IMR-90 (cell line): ENCODE data around the gene PPP1R10. TPM values are rescaled to one million over a fixed set of nuclear protein-coding genes. Genes with fewer than 3 reads are reported as not detected.

ENCODE experiments used
- ATAC-seq: fragments of 200-7000 bp; cut with Tn5 transposase; 2 replicates; pipeline ENCODE4 v1.9.1; 2020; ENCODE audit warnings: low read depth, mild to moderate bottlenecking, moderate library complexity
- BruUV-seq: library from RNA; stranded (reverse); fragments of 400-500 nt; replicated peaks from 2 replicates; lab custom pipeline; 2021; lab: Mats Ljungman, UMichigan
- CTCF ChIA-PET: fragments of 300-600 bp; formaldehyde crosslinking; extraction: SDS; loops from one replicate; lab custom pipeline; 2021; ENCODE audit warnings: antibody characterized with exemption; lab: Yijun Ruan, JAX
- POLR2A ChIA-PET: fragments of 300-600 bp; sonication (Branson Sonifier 250); formaldehyde crosslinking; loops from one replicate; lab custom pipeline; 2022; ENCODE audit warnings: antibody characterized with exemption; ENCODE audit not compliant: unreplicated experiment; lab: Charles Lee
- DNase-seq: peaks from one replicate; pipeline ENCODE4 v3.0.0; 2013
- H2AFZ ChIP-seq: replicated peaks from 2 replicates; pipeline ENCODE3; 2013; ENCODE audit warnings: low read length, mild to moderate bottlenecking; ENCODE audit not compliant: poor library complexity
- H2AK5ac ChIP-seq: 2 replicates; pipeline ENCODE4 v1.6.1; 2013; ENCODE audit warnings: low read depth, low read length, inconsistent platforms
- H2AK9ac ChIP-seq: replicated peaks from 2 replicates; pipeline ENCODE3; 2013; ENCODE audit warnings: mild to moderate bottlenecking, low read depth, low read length, moderate library complexity; ENCODE audit not compliant: poor library complexity
- H2BK120ac ChIP-seq: 2 replicates; pipeline ENCODE4 v1.6.1; 2013; ENCODE audit warnings: low read depth, low read length, inconsistent platforms
- H2BK15ac ChIP-seq: 3 replicates; pipeline ENCODE4 v1.6.1; 2013; ENCODE audit warnings: low read depth, low read length, inconsistent platforms
- H2BK20ac ChIP-seq: 2 replicates; pipeline ENCODE4 v1.6.1; 2013; ENCODE audit warnings: low read depth, mild to moderate bottlenecking, inconsistent platforms, low read length, moderate library complexity
- H2BK5ac ChIP-seq: 2 replicates; pipeline ENCODE4 v1.6.1; 2013; ENCODE audit warnings: mild to moderate bottlenecking, low read depth, low read length, inconsistent platforms; ENCODE audit not compliant: poor library complexity, severe bottlenecking
- H3K14ac ChIP-seq: replicated peaks from 2 replicates; pipeline ENCODE4 v1.6.1; 2013; ENCODE audit warnings: low read depth, low read length, inconsistent platforms
- H3K18ac ChIP-seq: 2 replicates; pipeline ENCODE4 v1.6.1; 2013; ENCODE audit warnings: low read depth, low read length, control low read depth
- H3K23ac ChIP-seq: 2 replicates; pipeline ENCODE4 v1.6.1; 2013; ENCODE audit warnings: low read depth, low read length, inconsistent platforms
- H3K27ac ChIP-seq: 2 replicates; pipeline ENCODE4 v1.5.1; 2013; ENCODE audit warnings: mild to moderate bottlenecking, control low read depth, low read length; ENCODE audit not compliant: insufficient read depth
- H3K27me3 ChIP-seq: 2 replicates; pipeline ENCODE4 v1.6.1; 2013; ENCODE audit warnings: low read length; ENCODE audit not compliant: control insufficient read depth, insufficient read depth
- H3K36me3 ChIP-seq: 2 replicates; pipeline ENCODE4 v1.6.1; 2013; ENCODE audit warnings: low read length, mixed read lengths; ENCODE audit not compliant: control insufficient read depth, insufficient read depth
- H3K4ac ChIP-seq: 2 replicates; pipeline ENCODE4 v1.6.1; 2013; ENCODE audit warnings: low read depth, low read length, inconsistent platforms
- H3K4me1 ChIP-seq: 2 replicates; pipeline ENCODE4 v1.6.1; 2013; ENCODE audit warnings: low read length, mixed read lengths; ENCODE audit not compliant: control insufficient read depth, insufficient read depth
- H3K4me2 ChIP-seq: 2 replicates; pipeline ENCODE4 v1.6.1; 2013; ENCODE audit warnings: low read depth, mild to moderate bottlenecking, control low read depth, low read length, moderate library complexity
- H3K4me3 ChIP-seq: 2 replicates; pipeline ENCODE4 v1.5.1; 2013; ENCODE audit warnings: low read depth, mild to moderate bottlenecking, control low read depth, low read length, moderate library complexity; ENCODE audit not compliant: insufficient read depth
- H3K56ac ChIP-seq: 2 replicates; pipeline ENCODE4 v1.6.1; 2013; ENCODE audit warnings: low read length, inconsistent platforms; ENCODE audit not compliant: insufficient read depth; ENCODE audit errors: extremely low read depth
- H3K79me1 ChIP-seq, 2 experiments: 2 replicates each; pipeline ENCODE4 v1.6.1; 2013; ENCODE audit warnings: low read length in 2 of 2, inconsistent platforms in 1 of 2, low read depth in 1 of 2
- H3K9ac ChIP-seq: 2 replicates; pipeline ENCODE4 v1.6.1; 2013; ENCODE audit warnings: low read depth, low read length, control low read depth
- H3K9me1 ChIP-seq: 2 replicates; pipeline ENCODE4 v1.6.1; 2013; ENCODE audit warnings: low read length, inconsistent platforms; ENCODE audit not compliant: insufficient read depth
- H3K9me3 ChIP-seq: 2 replicates; pipeline ENCODE4 v1.6.1; 2013; ENCODE audit warnings: low read length; ENCODE audit not compliant: control insufficient read depth, insufficient read depth
- H4K20me1 ChIP-seq: 2 replicates; pipeline ENCODE4 v1.6.1; 2013; ENCODE audit warnings: low read length, inconsistent platforms; ENCODE audit not compliant: insufficient read depth
- H4K5ac ChIP-seq: 2 replicates; pipeline ENCODE4 v1.6.1; 2013; ENCODE audit warnings: mild to moderate bottlenecking, low read depth, low read length, control low read depth
- H4K8ac ChIP-seq, 2 experiments: 2 replicates each; pipeline ENCODE4 v1.6.1; 2013; ENCODE audit warnings: low read depth in 2 of 2, low read length in 2 of 2, control low read depth in 1 of 2, inconsistent platforms in 1 of 2
- H4K91ac ChIP-seq: 2 replicates; pipeline ENCODE4 v1.6.1; 2013; ENCODE audit warnings: low read depth, low read length, inconsistent platforms; ENCODE audit not compliant: insufficient read depth
- BHLHE40 ChIP-seq: fragments of 150-350 bp; IDR thresholded peaks from 2 replicates; pipeline ENCODE4 v1.6.1; 2016; ENCODE audit warnings: mild to moderate bottlenecking, low read depth, low read length
- CEBPB ChIP-seq: IDR thresholded peaks from 2 replicates; pipeline ENCODE4 v1.6.1; 2012; ENCODE audit warnings: low read depth, low read length, improper control_type of control experiment
- CHD1 ChIP-seq: IDR thresholded peaks from 2 replicates; pipeline ENCODE4 v1.6.1; 2012; ENCODE audit warnings: low read depth, low read length, improper control_type of control experiment
- CTCF ChIP-seq: conservative IDR thresholded peaks from 2 replicates; pipeline ENCODE4 v1.5.1; 2012; ENCODE audit warnings: mild to moderate bottlenecking, low read depth, low read length, improper control_type of control experiment
- ELK1 ChIP-seq: fragments of 150-350 bp; IDR thresholded peaks from 2 replicates; pipeline ENCODE4 v1.6.1; 2016; ENCODE audit warnings: low read depth, mild to moderate bottlenecking, low read length, moderate library complexity, borderline replicate concordance
- FOS ChIP-seq: fragments of 150-350 bp; IDR thresholded peaks from 2 replicates; pipeline ENCODE4 v1.6.1; 2016; ENCODE audit warnings: low read depth, low read length
- MAFK ChIP-seq: IDR thresholded peaks from 2 replicates; pipeline ENCODE4 v1.6.1; 2012; ENCODE audit warnings: low read depth, low read length, improper control_type of control experiment
- MAZ ChIP-seq: IDR thresholded peaks from 2 replicates; pipeline ENCODE4 v1.6.1; 2012; ENCODE audit warnings: low read depth, mild to moderate bottlenecking, low read length, improper control_type of control experiment, moderate library complexity, borderline replicate concordance
- MXI1 ChIP-seq: IDR thresholded peaks from 2 replicates; pipeline ENCODE4 v1.6.1; 2012; ENCODE audit warnings: low read depth, mild to moderate bottlenecking, low read length, moderate library complexity, borderline replicate concordance
- NFE2L2 ChIP-seq: fragments of 150-350 bp; IDR thresholded peaks from 2 replicates; pipeline ENCODE4 v1.6.1; 2016; ENCODE audit warnings: low read depth, mild to moderate bottlenecking, low read length
- POLR2A ChIP-seq: IDR thresholded peaks from 2 replicates; pipeline ENCODE4 v1.6.1; 2012; ENCODE audit warnings: mild to moderate bottlenecking, low read depth, low read length
- RAD21 ChIP-seq: IDR thresholded peaks from 2 replicates; pipeline ENCODE4 v1.6.1; 2012; ENCODE audit warnings: low read length, improper control_type of control experiment
- RCOR1 ChIP-seq: IDR thresholded peaks from 2 replicates; pipeline ENCODE4 v1.6.1; 2012; ENCODE audit warnings: mild to moderate bottlenecking, low read length, improper control_type of control experiment; ENCODE audit not compliant: insufficient replicate concordance
- RFX5 ChIP-seq: IDR thresholded peaks from 2 replicates; pipeline ENCODE4 v1.8.0; 2012; ENCODE audit warnings: low read depth, mild to moderate bottlenecking, low read length, moderate library complexity
- SMC3 ChIP-seq: fragments of 150-350 bp; IDR thresholded peaks from 2 replicates; pipeline ENCODE4 v1.6.1; 2016; ENCODE audit warnings: low read depth, mild to moderate bottlenecking, antibody characterized with exemption, low read length, moderate library complexity
- USF2 ChIP-seq: fragments of 150-350 bp; IDR thresholded peaks from 2 replicates; pipeline ENCODE4 v1.6.1; 2017; ENCODE audit warnings: mild to moderate bottlenecking, antibody characterized with exemption, low read length, low read depth
- WGBS, 2 experiments: methylation state at CpG; one replicate each; pipeline versions ENCODE4 v1.1.5 to v1.1.7; 2013; ENCODE audit warnings: missing lambda C conversion rate in 2 of 2; ENCODE audit not compliant: insufficient read length in 1 of 2; ENCODE audit errors: extremely low coverage in 2 of 2; 5-methylcytosine and 5-hydroxymethylcytosine counted together
- dilution Hi-C: fragments of 300-500 bp; cut with HindIII; formaldehyde crosslinking; loops from one replicate; pipeline ENCODE4 v1.14.3; 2018; ENCODE audit warnings: low sequenced_read_pairs; ENCODE audit not compliant: unreplicated experiment
- in situ Hi-C: fragments of 300-500 bp; cut with MboI; formaldehyde crosslinking; loops from 3 replicates; pipeline ENCODE4 v1.14.3; 2019; ENCODE audit warnings: low sequenced_read_pairs, inconsistent platforms, mixed read lengths
- intact Hi-C: fragments of 100-400 bp; cut with micrococcal nuclease; formaldehyde crosslinking; loops from 2 replicates; pipeline ENCODE4 v1.10.0; 2022
- polyA plus RNA-seq, 3 experiments: library from polyadenylated mRNA; depleted of rRNA; stranded (reverse); fragments of >200 nt; gene quantifications; 2 replicates each; pipeline ENCODE4 v1.2.3, GENCODE V29; 2012; ENCODE audit warnings: low replicate concordance in 1 of 3
- total RNA-seq: library from RNA; depleted of rRNA; stranded (reverse); fragments of >200 nt; gene quantifications from 2 replicates; pipeline ENCODE4 v1.2.3, GENCODE V29; 2012

The PPP1R10 gene
- total and polyA plus RNA-seq, 2 of the 4 experiments (the other 2 are of a cell fraction), result 18.8 to 21.2 TPM

- no peaks in the 10 kb centered on the region for H3K4me1 ChIP-seq
- no peaks in the 10 kb centered on the region for H3K27me3 ChIP-seq
- no peak overlapping the region for H3K4me3 ChIP-seq
- H3K9me3 ChIP-seq, result no peaks in the 10 kb centered on the region
- POLR2A ChIA-PET, result no interaction called here
- H2BK5ac ChIP-seq, result no peak overlapping the region
- H3K18ac ChIP-seq, result no peak overlapping the region
- in situ Hi-C loops (no loop called here), intact Hi-C loops (no loop called here), dilution Hi-C loops (no loop called here)
- H2BK15ac ChIP-seq, result no peak overlapping the region
- H4K8ac ChIP-seq, result no peak overlapping the region
- no peak overlapping the region for H2BK120ac ChIP-seq
- H4K91ac ChIP-seq, result no peak overlapping the region
- no peak overlapping the region for H3K56ac ChIP-seq
- no peak overlapping the region for H3K9ac ChIP-seq
- no peak overlapping the region for H2AK9ac ChIP-seq
- 96% methylated on average over 3 of the region's 3 CpGs; no CpG with 5 or more reads in 1 of the 2 experiments for WGBS, 2 experiments
- no peak overlapping the region for H3K4me2 ChIP-seq
- no TSS peak for BruUV-seq
- peaks cover 36% of the 10 kb centered on the region for H3K36me3 ChIP-seq
- no peak overlapping the region for H3K14ac ChIP-seq
- CTCF ChIA-PET, result no interaction called here
- H2BK20ac ChIP-seq, result no peak overlapping the region
- peaks cover 2 to 4% of the 10 kb centered on the region in 2 experiments; a peak in 2 of 4 replicates for H3K79me1 ChIP-seq
- H3K27ac ChIP-seq, result no peak overlapping the region
- no peak overlapping the region for H2AFZ ChIP-seq
- no peak overlapping the region for H3K23ac ChIP-seq
- no peak overlapping the region for H3K4ac ChIP-seq
- TF ChIP-seq CHD1 (no peak), MAFK (no peak), POLR2A (no peak), RFX5 (no peak), MAZ (no peak), FOS (no peak), NFE2L2 (no peak), USF2 (no peak), RAD21 (no peak), CEBPB (no peak), MXI1 (no peak), ELK1 (no peak), SMC3 (no peak), CTCF (no peak), RCOR1 (no peak), BHLHE40 (no peak)
- no peak overlapping the region for H4K5ac ChIP-seq
- no peak for ATAC-seq
- H3K9me1 ChIP-seq, result peaks cover 5% of the 10 kb centered on the region; the same call in 1 of the 2 replicates
- H2AK5ac ChIP-seq, result no peak overlapping the region
- no peaks in the 10 kb centered on the region for H4K20me1 ChIP-seq
- DNase-seq, result no peak
These were observed 18.8 kb upstream of the PPP1R10 start for GRCh38 chr6:30635834-30636233.
